Ascending aorta (tissue), 2 donors: Measurements from ENCODE around the gene NQO2. TPM values are rescaled to one million over a fixed set of nuclear protein-coding genes. Genes with fewer than 3 reads are reported as not detected.

Experiments
- DNase-seq, 2 donors: peaks; one replicate each; pipeline ENCODE4 v3.0.0-alpha.2; 2019; ENCODE audit warnings: low spot score in 2 of 2
- H3K27ac ChIP-seq, 2 donors: fragments of 200-600 bp; sonication (generic); one replicate each; pipeline ENCODE4 v1.5.1; 2016 to 2017; ENCODE audit warnings: mild to moderate bottlenecking in 1 of 2
- H3K27me3 ChIP-seq: fragments of 200-600 bp; sonication (generic); one replicate; pipeline ENCODE4 v1.5.1; 2017
- H3K36me3 ChIP-seq, 2 donors: fragments of 200-600 bp; sonication (generic); one replicate each; pipeline ENCODE4 v1.5.1; 2016
- H3K4me1 ChIP-seq, 2 donors: fragments of 200-600 bp; sonication (generic); one replicate each; pipeline ENCODE4 v1.5.1; 2016 to 2017; ENCODE audit warnings: mild to moderate bottlenecking in 1 of 2
- H3K4me3 ChIP-seq, 2 donors: fragments of 200-600 bp; sonication (generic); one replicate each; pipeline ENCODE4 v1.5.1; 2016 to 2017; ENCODE audit warnings: mild to moderate bottlenecking in 1 of 2
- H3K9me3 ChIP-seq, 2 donors: fragments of 200-600 bp; sonication (generic); one replicate each; pipeline ENCODE4 v1.5.1; 2016
- CTCF ChIP-seq, 3 experiments: fragments of 200-600 bp in 2 of 3; fragments of 450-650 bp in 1 of 3; sonication (generic) in 2 of 3; IDR thresholded peaks; one replicate each; pipeline ENCODE4 v1.5.1; 2016 to 2019; ENCODE audit warnings: antibody characterized with exemption in 3 of 3, mild to moderate bottlenecking in 1 of 3, moderate library complexity in 1 of 3
- intact Hi-C: fragments of 100-400 bp; cut with DNase I; formaldehyde crosslinking; loops from one replicate; pipeline ENCODE4 v1.15.1; 2023
- total RNA-seq: library from RNA; depleted of rRNA; stranded (reverse); fragments of >200 nt; gene quantifications from one replicate; pipeline ENCODE4 v1.1.0, GENCODE V29; 2016

NQO2 gene
- total RNA-seq, 1 donor from 2014 or later, result 7.7 TPM

GRCh38 chr6:2953098-2953497, 46.6 kb upstream of the NQO2 start:
- TF ChIP-seq CTCF (IDR thresholded peaks at IDR 0.05), result no peak
- H3K4me3 ChIP-seq, result peak overlapping the region in 1 of 2 donors; percentile 48
- H3K36me3 ChIP-seq, result peaks cover 5 to 21% of the 10 kb centered on the region in 2 donors
- H3K4me1 ChIP-seq, result no peaks in the 10 kb centered on the region
- intact Hi-C loops, result loop anchor here (2.0 to 5.0 kb wide), 2 partner anchors 102 to 111 kb away; partner anchors contain the start of gene SERPINB1
- no peaks in the 10 kb centered on the region for H3K27me3 ChIP-seq
- DNase-seq, result no peak
- H3K27ac ChIP-seq, result peak overlapping the region; percentile 65 to 77
- no peaks in the 10 kb centered on the region for H3K9me3 ChIP-seq

DNA sequence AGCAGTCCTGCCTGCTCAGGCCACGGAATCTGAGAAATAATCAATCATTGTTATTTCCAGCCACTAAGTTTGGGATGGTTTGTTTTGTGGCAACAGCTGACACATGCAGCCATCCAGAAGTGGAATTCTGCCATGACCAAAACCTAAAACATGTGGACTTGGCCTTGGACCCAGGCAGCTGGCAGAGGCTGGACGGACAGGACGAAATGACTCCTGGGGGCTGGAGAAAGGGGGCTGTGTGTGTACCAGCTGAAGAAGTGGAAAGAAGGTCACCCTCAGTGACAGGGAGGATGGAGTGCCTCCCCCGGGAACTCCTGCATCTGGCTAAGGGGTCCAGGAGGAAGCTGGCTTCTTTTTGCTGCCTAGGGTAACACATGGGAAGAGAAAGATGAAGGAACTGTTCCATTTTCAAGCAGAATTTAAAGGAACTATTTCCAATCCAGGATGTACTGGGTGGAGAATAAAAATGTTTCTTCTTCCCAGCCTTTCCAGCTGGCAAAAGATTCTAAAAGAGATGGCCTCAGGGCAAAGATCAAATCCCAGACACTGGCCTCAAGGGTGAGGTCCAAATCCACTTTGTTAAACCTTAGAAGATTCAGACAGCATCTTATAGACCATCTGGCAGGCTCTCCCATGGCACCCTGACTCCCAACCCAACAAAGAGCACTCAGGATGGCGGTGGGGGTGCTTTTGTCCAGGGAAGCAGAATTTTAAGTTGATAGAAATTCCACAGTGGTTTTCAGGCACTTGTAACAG, 42.6 kb upstream of the NQO2 start:
- H3K9me3 ChIP-seq, result no peaks in the 10 kb centered on the region
- DNase-seq, result peak in 1 of 2 donors; percentile 61
- H3K36me3 ChIP-seq, result peaks cover 0 to 4% of the 10 kb centered on the region in 2 donors
- no peak for TF ChIP-seq CTCF (IDR thresholded peaks at IDR 0.05)
- no peak overlapping the region for H3K4me3 ChIP-seq
- no peaks in the 10 kb centered on the region for H3K27me3 ChIP-seq
- intact Hi-C loops, result no loop called here
- H3K27ac ChIP-seq, result peak overlapping the region; percentile 57 to 58
- H3K4me1 ChIP-seq, result peaks cover 0 to 9% of the 10 kb centered on the region in 2 donors

DNA sequence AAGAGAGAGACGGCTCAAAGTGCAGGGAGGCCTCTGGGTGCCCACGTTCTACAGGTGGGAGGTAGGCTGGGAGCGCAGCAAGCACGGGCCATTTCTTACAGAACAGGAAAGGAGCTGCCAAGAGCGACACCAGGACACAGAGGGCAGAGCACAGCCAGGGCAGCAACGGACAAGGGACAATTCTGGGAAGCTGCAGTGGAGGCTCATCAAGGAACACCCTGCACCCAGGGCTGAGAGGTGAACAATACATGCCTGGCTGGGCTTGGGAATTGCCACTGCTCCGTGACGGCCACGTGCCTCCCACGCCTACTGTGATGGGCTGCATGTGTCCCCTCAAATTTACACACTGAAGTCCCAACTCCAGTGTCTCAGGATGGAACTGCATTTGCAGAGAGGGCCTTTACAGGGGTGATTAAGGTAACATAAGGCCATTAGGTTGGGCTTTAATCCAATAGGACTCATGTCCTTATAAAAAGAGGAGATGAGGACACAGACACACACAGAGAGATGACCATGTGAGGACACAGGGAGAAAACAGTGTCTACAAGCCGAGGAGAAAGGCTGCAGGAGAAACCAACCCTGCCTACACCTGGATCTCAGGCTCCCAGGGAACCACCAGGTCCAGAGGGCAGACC, 41.9 kb upstream of the NQO2 start:
- Histone ChIP-seq H3K36me3 (peaks cover 0 to 4% of the 10 kb centered on the region in 2 donors), H3K9me3 (no peaks in the 10 kb centered on the region), H3K4me1 (peaks cover 0 to 9% of the 10 kb centered on the region in 2 donors), H3K27ac (peak overlapping the region; percentile 57 to 58), H3K4me3 (no peak overlapping the region), H3K27me3 (no peaks in the 10 kb centered on the region)
- intact Hi-C loops, result no loop called here
- DNase-seq, result peak in 1 of 2 donors; percentile 59
- TF ChIP-seq CTCF (IDR thresholded peaks at IDR 0.05), result no peak

GRCh38 chr6:2958331-2958711, 41.4 kb upstream of the NQO2 start:
- Histone ChIP-seq H3K9me3 (no peaks in the 10 kb centered on the region), H3K36me3 (peaks cover 0 to 4% of the 10 kb centered on the region in 2 donors), H3K4me3 (no peak overlapping the region), H3K27ac (peak overlapping the region; percentile 15 to 57), H3K27me3 (no peaks in the 10 kb centered on the region), H3K4me1 (peaks cover 0 to 9% of the 10 kb centered on the region in 2 donors)
- TF ChIP-seq CTCF (IDR thresholded peaks at IDR 0.05), result no peak
- DNase-seq, result peak in 1 of 2 donors; percentile 67
- intact Hi-C loops, result no loop called here

GRCh38 chr6:2958776-2959175, 40.9 kb upstream of the NQO2 start:
- H3K27me3 ChIP-seq, result no peaks in the 10 kb centered on the region
- no peaks in the 10 kb centered on the region for H3K9me3 ChIP-seq
- intact Hi-C loops, result no loop called here
- no peak for TF ChIP-seq CTCF (IDR thresholded peaks at IDR 0.05)
- H3K4me1 ChIP-seq, result peaks cover 0 to 9% of the 10 kb centered on the region in 2 donors
- peaks cover 0 to 4% of the 10 kb centered on the region in 2 donors for H3K36me3 ChIP-seq
- peak overlapping the region; percentile 15 to 57 for H3K27ac ChIP-seq
- no peak overlapping the region for H3K4me3 ChIP-seq
- peak in 1 of 2 donors; percentile 52 for DNase-seq
